Activated T-cell treated with anti-CD3 and anti-CD28 coated beads, Interleukin-2, amount 50 U/mL, for 72 hours (primary cell): ENCODE measurements around the gene FBN3. TPM values are rescaled to one million over a fixed set of nuclear protein-coding genes. Genes with fewer than 3 reads are reported as not detected.

Experiments used
- ATAC-seq, 2 donors: fragments of 150-1000 bp; cut with Tn5 transposase; replicated peaks in 1 of 2; 2 replicates each; pipeline ENCODE4 v1.10.0; 2021; ENCODE audit warnings: moderate library complexity in 2 of 2, mild to moderate bottlenecking in 1 of 2
- DNase-seq, 2 donors: peaks; one replicate each; pipeline ENCODE4 v3.0.0; 2021 to 2022; ENCODE audit warnings: mixed read lengths in 1 of 2
- H3K27ac Mint-ChIP-seq: one replicate; pipeline ENCODE4 v1.8.0; 2022; ENCODE audit warnings: mild to moderate bottlenecking, moderate library complexity, mixed read lengths
- H3K27me3 Mint-ChIP-seq: one replicate; pipeline ENCODE4 v1.8.0; 2022; ENCODE audit warnings: low read depth, mixed read lengths
- H3K36me3 Mint-ChIP-seq, 2 donors: one replicate each; pipeline ENCODE4 v1.8.0; 2022; ENCODE audit warnings: mixed read lengths in 2 of 2, mild to moderate bottlenecking in 1 of 2; ENCODE audit not compliant: insufficient read depth in 2 of 2
- H3K4me1 Mint-ChIP-seq: one replicate; pipeline ENCODE4 v1.8.0; 2022; ENCODE audit warnings: low read depth, mixed read lengths
- H3K4me3 Mint-ChIP-seq, 2 donors: one replicate each; pipeline ENCODE4 v1.8.0; 2022; ENCODE audit warnings: mild to moderate bottlenecking in 2 of 2, mixed read lengths in 2 of 2, moderate library complexity in 2 of 2
- H3K9me3 Mint-ChIP-seq, 2 donors: one replicate each; pipeline ENCODE4 v1.8.0; 2022; ENCODE audit warnings: mixed read lengths in 2 of 2
- total RNA-seq, 2 donors: library from RNA; stranded (reverse); gene quantifications; one replicate each; pipeline ENCODE4 v1.2.3, GENCODE V29; 2022

Gene FBN3
- total RNA-seq, 2 donors from 2014 or later = not detected

- Mint-ChIP-seq H3K36me3 (no peaks in the 10 kb centered on the region), H3K4me1 (no peaks in the 10 kb centered on the region), H3K27me3 (no peaks in the 10 kb centered on the region), H3K27ac (no peak overlapping the region), H3K4me3 (no peak overlapping the region), H3K9me3 (no peaks in the 10 kb centered on the region)
- no peak for DNase-seq
- ATAC-seq = no peak
Measured at GRCh38 chr19:8123683-8124082, 25.7 kb downstream of the FBN3 start.

- no peak for ATAC-seq
- no peak overlapping the region for H3K27ac Mint-ChIP-seq
Measured at GRCh38 chr19:8120636-8121480, 28.5 kb downstream of the FBN3 start.

GRCh38 chr19:8117991-8118390, 31.4 kb downstream of the FBN3 start:
- DNase-seq (no peak), ATAC-seq (no peak)
- Mint-ChIP-seq H3K36me3 (no peaks in the 10 kb centered on the region), H3K9me3 (no peaks in the 10 kb centered on the region), H3K27me3 (no peaks in the 10 kb centered on the region), H3K27ac (no peak overlapping the region), H3K4me3 (no peak overlapping the region), H3K4me1 (no peaks in the 10 kb centered on the region)

More at GRCh38 chr19:8120636-8121480, 28.5 kb downstream of the FBN3 start:
- H3K4me3 Mint-ChIP-seq = no peak overlapping the region
- no peak for DNase-seq
- H3K4me1 Mint-ChIP-seq = no peaks in the 10 kb centered on the region
- no peaks in the 10 kb centered on the region for H3K36me3 Mint-ChIP-seq
- H3K9me3 Mint-ChIP-seq = no peaks in the 10 kb centered on the region
- no peaks in the 10 kb centered on the region for H3K27me3 Mint-ChIP-seq

GRCh38 chr19:8116437-8117293, 32.7 kb downstream of the FBN3 start:
- DNase-seq = no peak
- H3K9me3 Mint-ChIP-seq = no peaks in the 10 kb centered on the region
- no peak overlapping the region for H3K4me3 Mint-ChIP-seq
- no peaks in the 10 kb centered on the region for H3K27me3 Mint-ChIP-seq
- H3K4me1 Mint-ChIP-seq = no peaks in the 10 kb centered on the region
- no peak for ATAC-seq
- H3K36me3 Mint-ChIP-seq = no peaks in the 10 kb centered on the region
- H3K27ac Mint-ChIP-seq = no peak overlapping the region

DNA sequence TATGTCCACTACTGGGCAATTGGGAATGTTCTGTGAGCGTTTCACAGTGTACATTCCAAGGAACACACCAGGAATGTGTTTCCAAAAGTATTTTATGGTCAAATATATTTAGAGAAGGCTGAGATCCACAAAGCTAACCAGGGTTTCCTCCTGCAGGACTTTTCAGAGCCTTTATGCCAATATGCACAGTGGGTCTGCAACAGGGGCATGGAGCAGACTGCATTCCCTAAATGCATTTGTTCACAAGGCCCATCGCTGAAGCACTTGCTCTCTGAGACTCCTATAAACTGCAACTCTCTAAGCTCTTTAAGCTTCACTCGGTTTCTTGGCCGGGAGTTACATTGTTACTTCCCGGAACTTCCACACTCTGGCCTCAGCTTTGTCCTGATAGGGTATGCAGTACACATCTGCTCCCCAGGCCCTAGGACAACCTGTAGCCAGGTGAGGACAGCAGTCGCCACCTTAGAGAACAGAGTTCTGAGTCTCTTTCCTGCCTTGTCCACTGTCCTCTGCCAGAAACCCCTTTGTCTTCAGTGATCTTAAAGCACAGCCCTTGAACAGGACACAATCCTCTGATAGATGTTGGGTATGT, 33.5 kb downstream of the FBN3 start:
- no peaks in the 10 kb centered on the region for H3K9me3 Mint-ChIP-seq
- H3K27ac Mint-ChIP-seq = no peak overlapping the region
- H3K4me1 Mint-ChIP-seq = no peaks in the 10 kb centered on the region
- no peak for ATAC-seq
- no peaks in the 10 kb centered on the region for H3K36me3 Mint-ChIP-seq
- no peak for DNase-seq
- H3K27me3 Mint-ChIP-seq = no peaks in the 10 kb centered on the region
- H3K4me3 Mint-ChIP-seq = no peak overlapping the region

- Mint-ChIP-seq H3K27me3 (peaks cover 9% of the 10 kb centered on the region), H3K27ac (no peak overlapping the region), H3K36me3 (no peaks in the 10 kb centered on the region), H3K9me3 (no peaks in the 10 kb centered on the region), H3K4me3 (no peak overlapping the region), H3K4me1 (no peaks in the 10 kb centered on the region)
- DNase-seq (no peak), ATAC-seq (no peak)
Measured at GRCh38 chr19:8113017-8113416, 36.4 kb downstream of the FBN3 start.

GRCh38 chr19:8111376-8111775, 38.0 kb downstream of the FBN3 start:
- Mint-ChIP-seq H3K4me1 (no peaks in the 10 kb centered on the region), H3K27me3 (peaks cover 9% of the 10 kb centered on the region), H3K4me3 (no peak overlapping the region), H3K36me3 (no peaks in the 10 kb centered on the region), H3K9me3 (no peaks in the 10 kb centered on the region), H3K27ac (no peak overlapping the region)
- no peak for DNase-seq
- no peak for ATAC-seq

- DNase-seq (no peak), ATAC-seq (no peak)
- H3K36me3 Mint-ChIP-seq = no peaks in the 10 kb centered on the region
- no peak overlapping the region for H3K27ac Mint-ChIP-seq
- no peaks in the 10 kb centered on the region for H3K4me1 Mint-ChIP-seq
- H3K27me3 Mint-ChIP-seq = peaks cover 9% of the 10 kb centered on the region
- H3K4me3 Mint-ChIP-seq = no peak overlapping the region
- H3K9me3 Mint-ChIP-seq = no peaks in the 10 kb centered on the region
Measured at GRCh38 chr19:8110931-8111330, 38.5 kb downstream of the FBN3 start.

DNA sequence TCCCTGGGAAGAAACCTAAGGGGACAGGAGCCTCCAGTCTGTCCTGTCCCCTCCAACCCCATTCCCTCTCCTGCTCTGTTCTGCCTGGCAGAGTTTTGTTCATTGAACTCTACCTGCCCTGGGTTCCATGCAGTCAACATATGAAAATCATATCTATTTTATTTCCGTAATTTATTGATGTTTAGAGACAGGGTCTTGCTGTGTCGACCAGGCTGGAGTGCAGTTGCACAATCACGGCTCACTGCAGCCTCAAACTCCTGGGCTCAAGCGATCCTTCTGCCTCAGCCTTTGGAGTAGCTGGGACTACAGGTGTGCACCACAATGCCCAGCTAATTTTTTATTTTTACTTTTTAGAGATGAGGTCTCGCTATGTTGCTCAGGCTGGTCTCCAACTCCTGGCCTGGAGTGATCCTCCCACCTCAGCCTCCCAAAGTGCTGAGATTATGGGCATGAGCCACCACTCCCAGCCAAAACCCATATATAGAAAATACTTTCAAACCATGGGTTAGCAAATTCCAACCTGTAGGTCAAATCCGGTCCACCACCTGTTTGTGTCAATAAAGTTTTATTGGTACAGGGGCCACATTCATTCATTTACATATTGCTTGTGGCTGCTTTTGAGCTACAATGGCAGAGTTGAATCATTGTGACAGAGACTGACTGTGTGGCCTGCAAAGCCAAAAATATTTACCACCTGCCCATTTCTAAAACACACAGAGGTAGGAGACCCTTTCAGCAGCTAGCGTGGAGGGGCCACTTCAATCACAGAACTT, 39.3 kb downstream of the FBN3 start:
- Mint-ChIP-seq H3K36me3 (no peaks in the 10 kb centered on the region), H3K27ac (no peak overlapping the region), H3K4me1 (no peaks in the 10 kb centered on the region), H3K9me3 (no peaks in the 10 kb centered on the region), H3K27me3 (peaks cover 9% of the 10 kb centered on the region), H3K4me3 (no peak overlapping the region)
- ATAC-seq (no peak), DNase-seq (no peak)

DNA sequence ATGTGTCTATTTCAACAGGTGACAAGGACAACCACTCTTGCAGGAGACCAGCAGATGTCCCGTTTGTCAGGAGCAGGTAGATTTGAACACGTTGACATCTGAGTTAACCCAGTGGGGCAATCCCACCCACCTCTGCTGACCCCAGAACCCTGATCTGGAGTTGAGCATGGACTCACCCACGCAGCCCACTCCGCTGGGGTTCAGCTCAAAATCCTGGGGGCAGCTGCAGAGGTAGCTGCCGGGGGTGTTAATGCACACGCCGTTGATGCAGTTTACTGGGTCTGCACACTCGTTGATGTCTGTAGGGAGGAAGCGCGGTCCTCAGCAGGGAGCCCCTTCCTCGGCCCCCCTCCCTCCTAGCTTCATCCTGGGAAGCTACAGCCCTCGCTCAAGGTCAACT, 39.9 kb downstream of the FBN3 start:
- H3K27me3 Mint-ChIP-seq = peaks cover 9% of the 10 kb centered on the region
- DNase-seq (no peak), ATAC-seq (no peak)
- no peaks in the 10 kb centered on the region for H3K4me1 Mint-ChIP-seq
- no peaks in the 10 kb centered on the region for H3K9me3 Mint-ChIP-seq
- H3K27ac Mint-ChIP-seq = no peak overlapping the region
- H3K36me3 Mint-ChIP-seq = no peaks in the 10 kb centered on the region
- H3K4me3 Mint-ChIP-seq = no peak overlapping the region

DNA sequence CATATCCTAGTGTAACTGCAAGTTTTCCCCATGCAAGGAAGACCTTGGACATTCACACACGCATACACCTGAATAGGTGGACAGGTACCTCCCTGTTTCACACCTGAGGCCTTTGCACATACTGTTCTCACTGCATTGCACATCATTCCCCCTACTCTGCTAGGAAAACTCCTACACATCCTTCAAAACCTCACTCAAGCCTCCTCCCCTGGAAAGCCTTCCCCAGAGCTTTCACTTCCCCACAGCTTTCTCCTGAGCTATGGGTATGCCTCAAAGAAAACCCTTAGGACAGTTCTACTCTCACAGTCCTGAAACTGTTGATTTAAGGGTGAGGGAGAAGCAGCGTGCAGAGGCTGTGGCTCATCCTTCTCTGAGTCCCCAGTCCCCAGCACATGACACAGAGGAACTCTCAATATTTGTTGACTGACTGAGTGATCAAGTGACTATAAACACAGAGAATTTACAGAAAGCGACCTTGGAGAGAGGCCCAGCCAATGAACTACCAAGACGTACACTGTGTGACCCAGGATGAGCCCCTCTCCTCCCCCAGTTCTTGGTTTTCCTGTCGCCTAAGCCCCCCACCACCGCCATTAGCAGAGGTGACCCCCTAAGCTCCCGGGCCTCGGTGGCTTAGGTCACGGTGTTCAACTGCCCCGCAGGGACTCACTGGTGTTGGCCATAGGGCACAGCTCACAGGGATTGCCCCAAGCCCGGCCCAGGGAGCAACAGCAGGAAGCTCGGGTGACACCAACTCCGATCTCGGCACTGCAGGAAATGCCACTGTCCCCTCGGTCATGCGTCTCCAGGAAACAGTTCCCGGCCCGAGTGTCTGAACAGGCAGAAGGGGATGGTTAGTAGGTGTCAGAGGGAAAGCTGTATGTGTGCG, 40.6 kb downstream of the FBN3 start:
- DNase-seq (no peak), ATAC-seq (no peak)
- Mint-ChIP-seq H3K4me1 (no peaks in the 10 kb centered on the region), H3K4me3 (no peak overlapping the region), H3K27me3 (peaks cover 9% of the 10 kb centered on the region), H3K9me3 (no peaks in the 10 kb centered on the region), H3K36me3 (no peaks in the 10 kb centered on the region), H3K27ac (no peak overlapping the region)

DNA sequence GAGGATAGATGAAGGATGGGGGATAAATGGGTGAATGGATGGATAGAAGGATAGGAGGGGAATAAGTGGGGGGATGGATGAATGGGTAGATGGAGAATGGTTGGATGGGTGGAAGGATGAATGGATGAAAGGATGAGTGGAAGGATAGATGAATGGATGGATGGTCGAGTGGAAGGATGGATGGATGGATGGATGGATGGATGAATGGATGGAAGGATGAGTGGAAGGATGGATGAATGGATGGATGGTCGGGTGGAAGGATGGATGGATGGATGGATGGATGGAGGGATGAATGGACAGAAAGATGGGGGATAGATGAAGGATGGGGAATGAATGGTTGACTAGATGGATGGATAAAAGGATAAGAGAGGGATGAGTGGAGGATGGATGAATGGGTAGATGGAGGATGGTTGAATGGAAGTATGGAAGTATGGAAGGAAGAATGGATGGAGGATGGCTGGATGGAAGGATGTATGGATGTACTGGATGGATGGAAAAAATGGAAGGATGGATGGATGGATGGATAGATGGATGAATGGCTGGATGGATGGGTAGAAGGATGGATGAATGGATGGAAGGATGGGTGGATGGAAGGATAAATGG, 42.0 kb downstream of the FBN3 start:
- H3K4me1 Mint-ChIP-seq = no peaks in the 10 kb centered on the region
- no peak for DNase-seq
- no peak overlapping the region for H3K4me3 Mint-ChIP-seq

More for the DNA sequence above, 42.0 kb downstream of the FBN3 start:
- H3K27me3 Mint-ChIP-seq = peaks cover 9% of the 10 kb centered on the region
- no peak overlapping the region for H3K27ac Mint-ChIP-seq
- ATAC-seq = no peak
- H3K36me3 Mint-ChIP-seq = no peaks in the 10 kb centered on the region
- no peaks in the 10 kb centered on the region for H3K9me3 Mint-ChIP-seq
